K562 (cell line): ENCODE results near the gene SHISA7. TPM values are rescaled to one million over a fixed set of nuclear protein-coding genes. Genes with fewer than 3 reads are reported as not detected.

Experiments used
- CEBPB ChIP-seq: fragments of 450-650 bp; IDR thresholded peaks from 2 replicates; pipeline ENCODE4 v1.6.1; 2016; ENCODE audit warnings: missing genetic modification characterization, missing compliant biosample characterization
- DIDO1 ChIP-seq: fragments of 450-650 bp; IDR thresholded peaks from 2 replicates; pipeline ENCODE4 v1.6.1; 2016; ENCODE audit warnings: low read depth, missing biosample characterization, missing genetic modification characterization
- EGR1 ChIP-seq: fragments of 450-650 bp; conservative IDR thresholded peaks from 2 replicates; pipeline ENCODE4 v1.6.1; 2017; ENCODE audit warnings: mild to moderate bottlenecking
- HMBOX1 ChIP-seq: sonication (generic); IDR thresholded peaks from 2 replicates; pipeline ENCODE4 v1.6.1; 2016
- NFIC ChIP-seq: fragments of 450-650 bp; IDR thresholded peaks from 2 replicates; pipeline ENCODE4 v1.6.1; 2017; ENCODE audit warnings: mild to moderate bottlenecking, inconsistent platforms
- NFIX ChIP-seq: fragments of 250-450 bp; sonication (Bioruptor Pico); IDR thresholded peaks from 2 replicates; pipeline ENCODE4 v1.4.0; 2020; ENCODE audit warnings: low read depth, mild to moderate bottlenecking, moderate library complexity
- PURB ChIP-seq: sonication (generic); formaldehyde crosslinking; IDR thresholded peaks from 2 replicates; pipeline ENCODE4 v1.9.0; 2021; ENCODE audit warnings: low read depth, mild to moderate bottlenecking, missing genetic modification reagents
- RHOXF2B ChIP-seq: fragments of 250-450 bp; sonication (Bioruptor Pico); conservative IDR thresholded peaks from 2 replicates; pipeline ENCODE4 v1.5.1; 2021
- SIN3B ChIP-seq: fragments of 450-650 bp; IDR thresholded peaks from 2 replicates; pipeline ENCODE4 v1.6.1; 2017; ENCODE audit warnings: low read depth, mild to moderate bottlenecking, moderate library complexity
- ZBTB7A ChIP-seq: IDR thresholded peaks from 2 replicates; pipeline ENCODE4 v1.6.1; 2011; ENCODE audit warnings: low read depth, mild to moderate bottlenecking, low read length, moderate library complexity, borderline replicate concordance; ENCODE audit not compliant: control insufficient read depth
- ZBTB8A ChIP-seq: fragments of 450-650 bp; IDR thresholded peaks from 2 replicates; pipeline ENCODE4 v1.6.1; 2018; ENCODE audit warnings: mild to moderate bottlenecking, moderate library complexity; ENCODE audit not compliant: partially characterized antibody
- ZEB2 ChIP-seq: fragments of 450-650 bp; IDR thresholded peaks from 2 replicates; pipeline ENCODE4 v1.6.1; 2016
- ZNF347 ChIP-seq: fragments of 450-650 bp; formaldehyde crosslinking; IDR thresholded peaks from 2 replicates; pipeline ENCODE4 v1.4.0; 2020; ENCODE audit warnings: low read depth, mild to moderate bottlenecking, moderate library complexity
- ZNF398 ChIP-seq: fragments of 250-450 bp; sonication (Bioruptor Pico); IDR thresholded peaks from 2 replicates; pipeline ENCODE4 v1.8.0; 2021; ENCODE audit warnings: moderate library complexity, mild to moderate bottlenecking, inconsistent platforms
- ZNF740 ChIP-seq, 3 experiments: fragments of 200-800 bp in 1 of 3; sonication (Bioruptor generic) in 1 of 3; sonication (generic) in 1 of 3; formaldehyde crosslinking in 1 of 3; IDR thresholded peaks; 2 replicates each; pipeline versions ENCODE4 v1.6.1 to v1.8.0; 2016 to 2022; ENCODE audit warnings: mild to moderate bottlenecking in 2 of 3, missing compliant biosample characterization in 2 of 3, missing genetic modification characterization in 2 of 3, missing genetic modification reagents in 1 of 3
- polyA plus RNA-seq, 8 experiments: library from polyadenylated mRNA; depleted of rRNA in 4 of 8; stranded (reverse) in 5 of 8; unstranded in 3 of 8; fragments of >200 nt; fragmentation: Nextera tagmentation in 2 of 8; fragmentation: Illumina TruSeq in 1 of 8; extraction: Ambion mirVana in 2 of 8; extraction: Trizol in 1 of 8; gene quantifications; 2 replicates each; pipeline versions ENCODE4 v1.2.1 to v1.2.3, GENCODE V29; 2011 to 2014; ENCODE audit warnings: inconsistent platforms in 1 of 8, missing spikeins in 1 of 8
- total RNA-seq, 7 experiments: library from RNA; depleted of rRNA in 6 of 7; stranded (reverse); fragments of >200 nt in 6 of 7; fragmentation: Illumina TruSeq in 2 of 7; extraction: Trizol in 2 of 7; gene quantifications; 2 replicates each; pipeline versions ENCODE4 v1.2.1 to v1.2.3, GENCODE V29; 2011 to 2021; ENCODE audit warnings: low replicate concordance in 1 of 7
- TF ChIP-seq, protein P1 (sequence below): fragments of 450-650 bp; conservative IDR thresholded peaks from 2 replicates; pipeline ENCODE4 v1.6.1; 2016; ENCODE audit warnings: missing genetic modification characterization, low read depth, mild to moderate bottlenecking, missing compliant biosample characterization, moderate library complexity
- TF ChIP-seq, protein P2 (sequence below): fragments of 450-650 bp; IDR thresholded peaks from 2 replicates; pipeline ENCODE4 v1.6.1; 2016
- TF ChIP-seq, protein P3 (sequence below): fragments of 250-450 bp; sonication (Bioruptor Pico); IDR thresholded peaks from 2 replicates; pipeline ENCODE4 v1.5.1; 2021; ENCODE audit warnings: mild to moderate bottlenecking

The SHISA7 gene
- total and polyA plus RNA-seq, 9 of the 15 experiments (the other 6 are each of a cell fraction or from before 2014, with no cell fraction given), result 0.01 to 0.40 (median 0.07) TPM

DNA sequence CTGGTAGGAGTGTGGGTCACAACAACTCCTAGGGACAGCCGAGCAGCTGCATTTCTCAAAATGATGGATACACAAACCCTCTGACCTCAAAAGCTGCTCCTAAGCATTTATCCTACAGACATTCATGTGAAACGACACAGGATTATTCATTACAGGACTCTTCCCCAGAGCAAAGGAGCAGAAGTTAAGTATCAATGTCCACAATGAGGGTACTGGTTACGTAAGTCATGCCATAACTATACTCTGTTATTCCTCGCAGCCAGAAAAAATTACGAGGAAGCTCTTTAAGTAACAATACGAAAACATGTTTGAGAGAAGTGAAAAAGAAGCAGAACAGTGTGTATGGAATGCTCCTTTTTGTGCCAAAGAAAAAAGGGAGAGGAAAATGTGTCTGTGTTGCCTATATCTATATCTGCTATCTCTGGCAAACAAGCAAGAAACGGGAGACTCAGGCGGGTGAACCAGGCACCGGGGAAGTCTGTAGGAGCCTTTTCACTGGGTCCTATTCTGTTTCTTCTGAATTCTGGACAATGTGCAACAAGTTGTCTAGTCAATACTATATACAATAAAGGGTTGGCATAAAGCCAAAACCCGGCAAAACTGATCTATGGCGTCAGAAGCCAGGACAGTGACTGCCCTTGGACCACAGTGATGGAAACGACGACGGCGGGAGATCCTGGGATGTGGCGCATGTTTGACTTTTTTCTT, 17.0 kb upstream of the SHISA7 start (continued):
- TF ChIP-seq ZBTB8A, result no peak
- TF ChIP-seq SIN3B, result no peak
- no peak for TF ChIP-seq ZEB2
- TF ChIP-seq EGR1, result no peak
- TF ChIP-seq ZBTB7A, result no peak
- TF ChIP-seq, protein P1, sequence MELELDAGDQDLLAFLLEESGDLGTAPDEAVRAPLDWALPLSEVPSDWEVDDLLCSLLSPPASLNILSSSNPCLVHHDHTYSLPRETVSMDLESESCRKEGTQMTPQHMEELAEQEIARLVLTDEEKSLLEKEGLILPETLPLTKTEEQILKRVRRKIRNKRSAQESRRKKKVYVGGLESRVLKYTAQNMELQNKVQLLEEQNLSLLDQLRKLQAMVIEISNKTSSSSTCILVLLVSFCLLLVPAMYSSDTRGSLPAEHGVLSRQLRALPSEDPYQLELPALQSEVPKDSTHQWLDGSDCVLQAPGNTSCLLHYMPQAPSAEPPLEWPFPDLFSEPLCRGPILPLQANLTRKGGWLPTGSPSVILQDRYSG, result peak; percentile 42; the same call in 1 of the 2 replicates
- no peak for TF ChIP-seq ZNF740 (CRISPR knock-in tag; IDR thresholded peaks at IDR 0.05)
- no peak for TF ChIP-seq ZNF740 (tag; IDR thresholded peaks at IDR 0.05)
- no peak for TF ChIP-seq PURB
- TF ChIP-seq, protein P2, sequence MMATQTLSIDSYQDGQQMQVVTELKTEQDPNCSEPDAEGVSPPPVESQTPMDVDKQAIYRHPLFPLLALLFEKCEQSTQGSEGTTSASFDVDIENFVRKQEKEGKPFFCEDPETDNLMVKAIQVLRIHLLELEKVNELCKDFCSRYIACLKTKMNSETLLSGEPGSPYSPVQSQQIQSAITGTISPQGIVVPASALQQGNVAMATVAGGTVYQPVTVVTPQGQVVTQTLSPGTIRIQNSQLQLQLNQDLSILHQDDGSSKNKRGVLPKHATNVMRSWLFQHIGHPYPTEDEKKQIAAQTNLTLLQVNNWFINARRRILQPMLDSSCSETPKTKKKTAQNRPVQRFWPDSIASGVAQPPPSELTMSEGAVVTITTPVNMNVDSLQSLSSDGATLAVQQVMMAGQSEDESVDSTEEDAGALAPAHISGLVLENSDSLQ, result no peak
- TF ChIP-seq RHOXF2B (CRISPR knock-in tag), result no peak
- TF ChIP-seq NFIX (CRISPR knock-in tag), result peak; percentile 76
- TF ChIP-seq NFIC, result peak; percentile 96
- no peak for TF ChIP-seq DIDO1 (tag)
- TF ChIP-seq, protein P3, sequence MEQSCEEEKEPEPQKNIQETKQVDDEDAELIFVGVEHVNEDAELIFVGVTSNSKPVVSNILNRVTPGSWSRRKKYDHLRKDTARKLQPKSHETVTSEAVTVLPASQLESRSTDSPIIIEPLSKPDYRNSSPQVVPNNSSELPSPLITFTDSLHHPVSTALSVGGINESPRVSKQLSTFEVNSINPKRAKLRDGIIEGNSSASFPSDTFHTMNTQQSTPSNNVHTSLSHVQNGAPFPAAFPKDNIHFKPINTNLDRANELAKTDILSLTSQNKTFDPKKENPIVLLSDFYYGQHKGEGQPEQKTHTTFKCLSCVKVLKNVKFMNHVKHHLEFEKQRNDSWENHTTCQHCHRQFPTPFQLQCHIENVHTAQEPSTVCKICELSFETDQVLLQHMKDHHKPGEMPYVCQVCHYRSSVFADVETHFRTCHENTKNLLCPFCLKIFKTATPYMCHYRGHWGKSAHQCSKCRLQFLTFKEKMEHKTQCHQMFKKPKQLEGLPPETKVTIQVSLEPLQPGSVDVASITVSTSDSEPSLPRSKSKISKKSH (CRISPR knock-in tag), result no peak
- no peak for TF ChIP-seq ZNF398 (CRISPR knock-in tag)
- no peak for TF ChIP-seq ZNF347 (CRISPR knock-in tag)
- TF ChIP-seq CEBPB (tag), result peak; percentile 62
- peak; percentile 42; the same call in 1 of the 2 replicates for TF ChIP-seq HMBOX1
